K562 (cell line): Measurements from ENCODE around the gene RELA. TPM values are rescaled to one million over a fixed set of nuclear protein-coding genes. Genes with fewer than 3 reads are reported as not detected.

ENCODE experiments used
- EHMT2 ChIP-seq: fragments of 450-650 bp; IDR thresholded peaks from 2 replicates; pipeline ENCODE4 v1.6.1; 2018; ENCODE audit warnings: antibody characterized with exemption
- FOSL1 ChIP-seq: fragments of 200-800 bp; sonication (Bioruptor generic); conservative IDR thresholded peaks from 2 replicates; pipeline ENCODE4 v1.6.1; 2016; ENCODE audit warnings: missing genetic modification characterization, missing compliant biosample characterization
- MCM7 ChIP-seq, 2 experiments: fragments of 450-650 bp; IDR thresholded peaks; 2 replicates each; pipeline ENCODE4 v1.6.1; 2016 to 2018
- NUFIP1 ChIP-seq: fragments of 450-650 bp; IDR thresholded peaks from 2 replicates; pipeline ENCODE4 v1.6.1; 2018; ENCODE audit not compliant: partially characterized antibody
- PHB2 ChIP-seq: fragments of 450-650 bp; IDR thresholded peaks from 2 replicates; pipeline ENCODE4 v1.6.1; 2017; ENCODE audit warnings: low read depth
- PRPF4 ChIP-seq: fragments of 200-400 bp; formaldehyde crosslinking; IDR thresholded peaks from one replicate; pipeline ENCODE4 v1.6.1; 2017; ENCODE audit warnings: low read length, low read depth, mild to moderate bottlenecking; ENCODE audit not compliant: insufficient read depth, poor library complexity, severe bottlenecking
- RBFOX2 ChIP-seq: fragments of 200-400 bp; formaldehyde crosslinking; IDR thresholded peaks from 2 replicates; pipeline ENCODE4 v1.6.1; 2017; ENCODE audit warnings: low read depth, mild to moderate bottlenecking, low read length, moderate library complexity
- RFX7 ChIP-seq: fragments of 250-450 bp; sonication (Bioruptor Pico); IDR thresholded peaks from 2 replicates; pipeline ENCODE4 v1.5.1; 2021; ENCODE audit warnings: mild to moderate bottlenecking
- YBX1 ChIP-seq: fragments of 450-650 bp; IDR thresholded peaks from 2 replicates; pipeline ENCODE4 v1.7.1; 2016; ENCODE audit warnings: mild to moderate bottlenecking
- ZBTB7A ChIP-seq: IDR thresholded peaks from 2 replicates; pipeline ENCODE4 v1.6.1; 2011; ENCODE audit warnings: low read depth, mild to moderate bottlenecking, low read length, moderate library complexity, borderline replicate concordance; ENCODE audit not compliant: control insufficient read depth
- ZBTB8A ChIP-seq: fragments of 450-650 bp; IDR thresholded peaks from 2 replicates; pipeline ENCODE4 v1.6.1; 2018; ENCODE audit warnings: mild to moderate bottlenecking, moderate library complexity; ENCODE audit not compliant: partially characterized antibody
- ZC3H8 ChIP-seq: fragments of 450-650 bp; IDR thresholded peaks from 2 replicates; pipeline ENCODE4 v1.6.1; 2017
- ZNF134 ChIP-seq: fragments of 250-450 bp; sonication (Bioruptor Pico); conservative IDR thresholded peaks from 2 replicates; pipeline ENCODE4 v1.4.0; 2020
- ZNF140 ChIP-seq: fragments of 250-450 bp; sonication (Bioruptor Pico); IDR thresholded peaks from 2 replicates; pipeline ENCODE4 v1.8.0; 2021; ENCODE audit warnings: moderate library complexity, mild to moderate bottlenecking, inconsistent platforms
- ZNF583 ChIP-seq: fragments of 250-450 bp; sonication (Bioruptor Pico); IDR thresholded peaks from 2 replicates; pipeline ENCODE4 v1.4.0; 2020
- ZNF79 ChIP-seq: fragments of 250-450 bp; sonication (Bioruptor Pico); IDR thresholded peaks from 2 replicates; pipeline ENCODE4 v1.4.0; 2020; ENCODE audit warnings: low read depth, mild to moderate bottlenecking, moderate library complexity
- polyA plus RNA-seq, 8 experiments: library from polyadenylated mRNA; depleted of rRNA in 4 of 8; stranded (reverse) in 5 of 8; unstranded in 3 of 8; fragments of >200 nt; fragmentation: Nextera tagmentation in 2 of 8; fragmentation: Illumina TruSeq in 1 of 8; extraction: Ambion mirVana in 2 of 8; extraction: Trizol in 1 of 8; gene quantifications; 2 replicates each; pipeline versions ENCODE4 v1.2.1 to v1.2.3, GENCODE V29; 2011 to 2014; ENCODE audit warnings: inconsistent platforms in 1 of 8, missing spikeins in 1 of 8
- total RNA-seq, 7 experiments: library from RNA; depleted of rRNA in 6 of 7; stranded (reverse); fragments of >200 nt in 6 of 7; fragmentation: Illumina TruSeq in 2 of 7; extraction: Trizol in 2 of 7; gene quantifications; 2 replicates each; pipeline versions ENCODE4 v1.2.1 to v1.2.3, GENCODE V29; 2011 to 2021; ENCODE audit warnings: low replicate concordance in 1 of 7
- TF ChIP-seq, protein P1 (sequence below): fragments of 250-450 bp; sonication (Bioruptor Pico); IDR thresholded peaks from 2 replicates; pipeline ENCODE4 v1.5.0; 2022; ENCODE audit warnings: mild to moderate bottlenecking
- TF ChIP-seq, protein P2 (sequence below): fragments of 450-650 bp; IDR thresholded peaks from 2 replicates; pipeline ENCODE4 v1.6.1; 2016; ENCODE audit warnings: missing biosample characterization, missing genetic modification characterization
- TF ChIP-seq, protein P3 (sequence below): sonication (generic); formaldehyde crosslinking; IDR thresholded peaks from 2 replicates; pipeline ENCODE4 v1.4.0; 2020; ENCODE audit warnings: mild to moderate bottlenecking, missing genetic modification reagents
- TF ChIP-seq, protein P4 (sequence below): fragments of 150-350 bp; IDR thresholded peaks from 2 replicates; pipeline ENCODE4 v1.6.1; 2014; ENCODE audit warnings: low read depth, mild to moderate bottlenecking, low read length, borderline replicate concordance

Gene RELA
- total and polyA plus RNA-seq, 9 of the 15 experiments (the other 6 are each of a cell fraction or from before 2014, with no cell fraction given) = 6.0 to 67.4 (median 20.6) TPM

DNA sequence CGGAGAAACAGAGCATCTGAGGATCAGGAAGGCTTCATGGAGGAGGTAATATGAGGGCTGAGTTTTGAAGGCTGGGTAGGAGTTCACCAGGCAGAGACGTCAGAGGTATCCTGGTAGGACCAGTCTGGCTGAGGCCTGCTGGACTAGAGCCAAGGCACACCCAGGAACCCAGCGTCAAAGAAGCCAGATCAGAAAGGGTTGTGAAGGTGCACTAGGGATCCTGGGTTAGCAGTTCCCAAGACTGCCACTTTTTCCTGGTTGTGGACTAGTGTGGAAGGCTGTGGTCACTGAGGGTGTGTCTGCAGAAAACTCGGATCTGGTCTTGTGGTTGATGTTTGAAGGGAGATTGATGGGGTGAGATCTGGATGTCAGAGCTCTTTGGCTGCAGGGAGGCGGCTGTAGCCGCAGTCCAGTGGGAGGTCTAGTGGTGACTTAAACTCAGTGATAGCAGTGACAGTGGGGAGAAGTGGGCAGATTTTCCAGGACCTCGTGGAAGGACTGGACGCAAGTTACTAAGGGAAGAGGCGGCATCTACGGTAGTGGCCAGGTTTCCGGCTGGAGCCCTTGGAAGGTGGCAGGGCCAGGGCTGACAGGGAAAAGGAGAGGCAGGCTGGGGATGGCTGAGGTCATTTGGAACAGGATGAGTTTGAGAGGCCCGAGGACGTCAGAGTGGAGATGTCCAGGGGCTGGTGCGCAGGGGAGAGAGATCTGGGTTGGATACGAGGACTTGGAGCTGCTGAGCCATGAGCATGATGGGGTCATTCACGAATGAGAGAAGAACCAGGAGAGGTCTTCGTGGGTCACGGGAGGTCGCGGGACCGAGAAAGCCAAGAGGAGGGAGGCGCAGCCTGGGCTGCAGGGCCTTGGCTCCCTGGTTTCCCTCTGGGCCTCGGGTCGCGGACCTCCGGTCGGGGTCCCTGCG, 10.9 kb downstream of the RELA start (continued):
- TF ChIP-seq, protein P1, sequence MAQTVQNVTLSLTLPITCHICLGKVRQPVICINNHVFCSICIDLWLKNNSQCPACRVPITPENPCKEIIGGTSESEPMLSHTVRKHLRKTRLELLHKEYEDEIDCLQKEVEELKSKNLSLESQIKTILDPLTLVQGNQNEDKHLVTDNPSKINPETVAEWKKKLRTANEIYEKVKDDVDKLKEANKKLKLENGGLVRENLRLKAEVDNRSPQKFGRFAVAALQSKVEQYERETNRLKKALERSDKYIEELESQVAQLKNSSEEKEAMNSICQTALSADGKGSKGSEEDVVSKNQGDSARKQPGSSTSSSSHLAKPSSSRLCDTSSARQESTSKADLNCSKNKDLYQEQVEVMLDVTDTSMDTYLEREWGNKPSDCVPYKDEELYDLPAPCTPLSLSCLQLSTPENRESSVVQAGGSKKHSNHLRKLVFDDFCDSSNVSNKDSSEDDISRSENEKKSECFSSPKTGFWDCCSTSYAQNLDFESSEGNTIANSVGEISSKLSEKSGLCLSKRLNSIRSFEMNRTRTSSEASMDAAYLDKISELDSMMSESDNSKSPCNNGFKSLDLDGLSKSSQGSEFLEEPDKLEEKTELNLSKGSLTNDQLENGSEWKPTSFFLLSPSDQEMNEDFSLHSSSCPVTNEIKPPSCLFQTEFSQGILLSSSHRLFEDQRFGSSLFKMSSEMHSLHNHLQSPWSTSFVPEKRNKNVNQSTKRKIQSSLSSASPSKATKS (CRISPR knock-in tag) = no peak
- TF ChIP-seq, protein P2, sequence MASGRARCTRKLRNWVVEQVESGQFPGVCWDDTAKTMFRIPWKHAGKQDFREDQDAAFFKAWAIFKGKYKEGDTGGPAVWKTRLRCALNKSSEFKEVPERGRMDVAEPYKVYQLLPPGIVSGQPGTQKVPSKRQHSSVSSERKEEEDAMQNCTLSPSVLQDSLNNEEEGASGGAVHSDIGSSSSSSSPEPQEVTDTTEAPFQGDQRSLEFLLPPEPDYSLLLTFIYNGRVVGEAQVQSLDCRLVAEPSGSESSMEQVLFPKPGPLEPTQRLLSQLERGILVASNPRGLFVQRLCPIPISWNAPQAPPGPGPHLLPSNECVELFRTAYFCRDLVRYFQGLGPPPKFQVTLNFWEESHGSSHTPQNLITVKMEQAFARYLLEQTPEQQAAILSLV (tag) = no peak
- TF ChIP-seq MCM7 (IDR thresholded peaks at IDR 0.05) = no peak
- TF ChIP-seq RFX7 (CRISPR knock-in tag) = no peak
- TF ChIP-seq ZNF134 (CRISPR knock-in tag) = no peak
- TF ChIP-seq ZNF140 (CRISPR knock-in tag) = no peak
- no peak for TF ChIP-seq ZBTB8A
- TF ChIP-seq ZC3H8 = no peak
- TF ChIP-seq, protein P3, sequence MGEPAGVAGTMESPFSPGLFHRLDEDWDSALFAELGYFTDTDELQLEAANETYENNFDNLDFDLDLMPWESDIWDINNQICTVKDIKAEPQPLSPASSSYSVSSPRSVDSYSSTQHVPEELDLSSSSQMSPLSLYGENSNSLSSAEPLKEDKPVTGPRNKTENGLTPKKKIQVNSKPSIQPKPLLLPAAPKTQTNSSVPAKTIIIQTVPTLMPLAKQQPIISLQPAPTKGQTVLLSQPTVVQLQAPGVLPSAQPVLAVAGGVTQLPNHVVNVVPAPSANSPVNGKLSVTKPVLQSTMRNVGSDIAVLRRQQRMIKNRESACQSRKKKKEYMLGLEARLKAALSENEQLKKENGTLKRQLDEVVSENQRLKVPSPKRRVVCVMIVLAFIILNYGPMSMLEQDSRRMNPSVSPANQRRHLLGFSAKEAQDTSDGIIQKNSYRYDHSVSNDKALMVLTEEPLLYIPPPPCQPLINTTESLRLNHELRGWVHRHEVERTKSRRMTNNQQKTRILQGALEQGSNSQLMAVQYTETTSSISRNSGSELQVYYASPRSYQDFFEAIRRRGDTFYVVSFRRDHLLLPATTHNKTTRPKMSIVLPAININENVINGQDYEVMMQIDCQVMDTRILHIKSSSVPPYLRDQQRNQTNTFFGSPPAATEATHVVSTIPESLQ (CRISPR knock-in tag) = no peak
- no peak for TF ChIP-seq RBFOX2
- TF ChIP-seq YBX1 = no peak
- no peak for TF ChIP-seq ZNF79 (CRISPR knock-in tag)
- TF ChIP-seq, protein P4, sequence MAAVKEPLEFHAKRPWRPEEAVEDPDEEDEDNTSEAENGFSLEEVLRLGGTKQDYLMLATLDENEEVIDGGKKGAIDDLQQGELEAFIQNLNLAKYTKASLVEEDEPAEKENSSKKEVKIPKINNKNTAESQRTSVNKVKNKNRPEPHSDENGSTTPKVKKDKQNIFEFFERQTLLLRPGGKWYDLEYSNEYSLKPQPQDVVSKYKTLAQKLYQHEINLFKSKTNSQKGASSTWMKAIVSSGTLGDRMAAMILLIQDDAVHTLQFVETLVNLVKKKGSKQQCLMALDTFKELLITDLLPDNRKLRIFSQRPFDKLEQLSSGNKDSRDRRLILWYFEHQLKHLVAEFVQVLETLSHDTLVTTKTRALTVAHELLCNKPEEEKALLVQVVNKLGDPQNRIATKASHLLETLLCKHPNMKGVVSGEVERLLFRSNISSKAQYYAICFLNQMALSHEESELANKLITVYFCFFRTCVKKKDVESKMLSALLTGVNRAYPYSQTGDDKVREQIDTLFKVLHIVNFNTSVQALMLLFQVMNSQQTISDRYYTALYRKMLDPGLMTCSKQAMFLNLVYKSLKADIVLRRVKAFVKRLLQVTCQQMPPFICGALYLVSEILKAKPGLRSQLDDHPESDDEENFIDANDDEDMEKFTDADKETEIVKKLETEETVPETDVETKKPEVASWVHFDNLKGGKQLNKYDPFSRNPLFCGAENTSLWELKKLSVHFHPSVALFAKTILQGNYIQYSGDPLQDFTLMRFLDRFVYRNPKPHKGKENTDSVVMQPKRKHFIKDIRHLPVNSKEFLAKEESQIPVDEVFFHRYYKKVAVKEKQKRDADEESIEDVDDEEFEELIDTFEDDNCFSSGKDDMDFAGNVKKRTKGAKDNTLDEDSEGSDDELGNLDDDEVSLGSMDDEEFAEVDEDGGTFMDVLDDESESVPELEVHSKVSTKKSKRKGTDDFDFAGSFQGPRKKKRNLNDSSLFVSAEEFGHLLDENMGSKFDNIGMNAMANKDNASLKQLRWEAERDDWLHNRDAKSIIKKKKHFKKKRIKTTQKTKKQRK = no peak
- no peak for TF ChIP-seq PRPF4
- no peak for TF ChIP-seq NUFIP1
- no peak for TF ChIP-seq ZBTB7A
- 0 out of 2 replicates have a peak, but pooled peaks have one; percentile 10 for TF ChIP-seq FOSL1
- TF ChIP-seq EHMT2 = no peak
- TF ChIP-seq ZNF583 = no peak
- no peak for TF ChIP-seq PHB2
